Body of pancreas (tissue), 4 donors: ENCODE results near the gene ZNF516.

Source experiments
- CTCF ChIP-seq, 7 experiments: fragments of 450-650 bp in 4 of 7; fragments of 200-600 bp in 3 of 7; sonication (generic) in 3 of 7; IDR thresholded peaks; one replicate each; pipeline ENCODE4 v1.5.1; 2016 to 2019; ENCODE audit warnings: antibody characterized with exemption in 7 of 7
- POLR2A ChIP-seq, 3 donors: fragments of 450-650 bp; IDR thresholded peaks; one replicate each; pipeline ENCODE4 v1.6.1; 2016; ENCODE audit warnings: antibody characterized with exemption in 3 of 3, mild to moderate bottlenecking in 2 of 3

GRCh38 chr18:76394780-76395476 lies 100.1 kb downstream of the ZNF516 start:
- TF ChIP-seq CTCF (IDR thresholded peaks at IDR 0.05) (no peak), POLR2A (IDR thresholded peaks at IDR 0.05) (no peak)
